H1 (cell line): ENCODE data around the gene TPRG1L. TPM values are rescaled to one million over a fixed set of nuclear protein-coding genes. Genes with fewer than 3 reads are reported as not detected.

ENCODE experiments used
- CTCF ChIA-PET: fragments of 300-600 bp; sonication (Branson Sonifier 250); formaldehyde crosslinking; loops from one replicate; lab custom pipeline; 2021; ENCODE audit not compliant: partially characterized antibody; lab: Charles Lee
- POLR2A ChIA-PET: fragments of 300-600 bp; sonication (Branson Sonifier 250); formaldehyde crosslinking; loops from one replicate; lab custom pipeline; 2021; ENCODE audit warnings: inconsistent platforms; ENCODE audit not compliant: partially characterized antibody; lab: Charles Lee
- DNase-seq, 2 experiments: peaks; one replicate each; pipeline versions ENCODE4 v3.0.0 to v3.0.0-alpha.2; 2010 to 2022; ENCODE audit warnings: low spot score in 2 of 2, low read depth in 1 of 2, mixed read lengths in 1 of 2
- FAIRE-seq: peaks from 2 replicates; lab custom pipeline; 2011; peaks lifted over from hg19 to GRCh38; lab: Jason Lieb, UNC
- H2AFZ ChIP-seq: 2 replicates; pipeline ENCODE4 v1.8.1; 2012; ENCODE audit warnings: low read length, inconsistent platforms
- H2AK5ac ChIP-seq: 2 replicates; pipeline ENCODE4 v1.6.1; 2013; ENCODE audit warnings: low read depth, low read length
- H2BK120ac ChIP-seq: replicated peaks from 2 replicates; pipeline ENCODE3; 2013; ENCODE audit warnings: low read depth, low read length, inconsistent platforms
- H2BK12ac ChIP-seq: 2 replicates; pipeline ENCODE4 v1.6.1; 2013; ENCODE audit warnings: low read depth, low read length
- H2BK15ac ChIP-seq: 2 replicates; pipeline ENCODE4 v1.6.1; 2013; ENCODE audit warnings: low read length
- H2BK20ac ChIP-seq: 2 replicates; pipeline ENCODE4 v1.6.1; 2013; ENCODE audit warnings: low read length
- H2BK5ac ChIP-seq: 2 replicates; pipeline ENCODE4 v1.6.1; 2013; ENCODE audit warnings: low read depth, low read length
- H3K14ac ChIP-seq: 2 replicates; pipeline ENCODE4 v1.6.1; 2013; ENCODE audit warnings: inconsistent platforms; ENCODE audit not compliant: insufficient read length
- H3K18ac ChIP-seq: 2 replicates; pipeline ENCODE4 v1.6.1; 2013; ENCODE audit warnings: low read length; ENCODE audit errors: extremely low read depth
- H3K23ac ChIP-seq: 2 replicates; pipeline ENCODE4 v1.6.1; 2013; ENCODE audit warnings: inconsistent platforms; ENCODE audit not compliant: insufficient read length
- H3K23me2 ChIP-seq: 2 replicates; pipeline ENCODE4 v1.6.1; 2013; ENCODE audit warnings: low read depth, low read length
- H3K27ac ChIP-seq: 2 replicates; pipeline ENCODE4 v1.6.1; 2011; ENCODE audit warnings: low read depth, low read length, inconsistent platforms
- H3K27me3 ChIP-seq, 4 experiments: replicated peaks in 1 of 4; 1 replicate in 1 of 4; 2 replicates in 3 of 4; pipeline versions ENCODE4 v1.6.1 to v1.8.1; 2011 to 2013; ENCODE audit warnings: low read length in 3 of 4, mild to moderate bottlenecking in 3 of 4, inconsistent platforms in 2 of 4, mixed read lengths in 2 of 4, moderate library complexity in 1 of 4; ENCODE audit not compliant: control insufficient read depth in 3 of 4, insufficient read depth in 3 of 4; ENCODE audit errors: extremely low read depth in 1 of 4
- H3K36me3 ChIP-seq, 4 experiments: 2 replicates each; pipeline versions ENCODE4 v1.6.1 to v1.8.1; 2011 to 2013; ENCODE audit warnings: mild to moderate bottlenecking in 4 of 4, low read length in 3 of 4, moderate library complexity in 2 of 4, control low read depth in 1 of 4, inconsistent platforms in 1 of 4; ENCODE audit not compliant: insufficient read depth in 4 of 4, control insufficient read depth in 2 of 4
- H3K4ac ChIP-seq: replicated peaks from 2 replicates; pipeline ENCODE3; 2013; ENCODE audit warnings: low read length, low read depth, mixed read lengths, inconsistent platforms; ENCODE audit not compliant: insufficient read length
- H3K4me1 ChIP-seq, 4 experiments: replicated peaks in 1 of 4; 1 replicate in 1 of 4; 2 replicates in 3 of 4; pipeline versions ENCODE4 v1.6.1 to v1.8.1; 2011 to 2013; ENCODE audit warnings: low read length in 3 of 4, inconsistent platforms in 2 of 4, mixed read lengths in 1 of 4; ENCODE audit not compliant: insufficient read depth in 4 of 4, control insufficient read depth in 3 of 4
- H3K4me2 ChIP-seq, 2 experiments: 2 replicates each; pipeline versions ENCODE4 v1.6.1 to v1.8.1; 2011 to 2013; ENCODE audit warnings: low read depth in 2 of 2, low read length in 2 of 2, control low read depth in 1 of 2, inconsistent platforms in 1 of 2, mild to moderate bottlenecking in 1 of 2; ENCODE audit not compliant: insufficient read depth in 1 of 2
- H3K4me3 ChIP-seq, 4 experiments: fragments of 200-600, 300-600 bp in 1 of 4; sonication (generic), shearing (Covaris generic), sonication (Bioruptor Twin) in 1 of 4; 2 replicates each; pipeline versions ENCODE4 v1.5.1 to v1.8.1; 2011 to 2016; ENCODE audit warnings: low read length in 4 of 4, low read depth in 3 of 4, control low read depth in 2 of 4, inconsistent platforms in 2 of 4, mild to moderate bottlenecking in 2 of 4, mixed read lengths in 1 of 4, moderate library complexity in 1 of 4; ENCODE audit not compliant: insufficient read depth in 2 of 4; ENCODE audit errors: extremely low read depth in 1 of 4
- H3K56ac ChIP-seq: replicated peaks from 2 replicates; pipeline ENCODE3; 2013; ENCODE audit warnings: low read depth, mild to moderate bottlenecking, mixed read lengths, low read length, inconsistent platforms; ENCODE audit not compliant: insufficient read length
- H3K79me1 ChIP-seq: 2 replicates; pipeline ENCODE4 v1.6.1; 2013; ENCODE audit warnings: low read depth, low read length, control low read depth
- H3K79me2 ChIP-seq, 2 experiments: 2 replicates each; pipeline versions ENCODE4 v1.6.1 to v1.8.1; 2012 to 2013; ENCODE audit warnings: low read length in 2 of 2, mild to moderate bottlenecking in 2 of 2, inconsistent platforms in 1 of 2; ENCODE audit not compliant: insufficient read depth in 2 of 2, control insufficient read depth in 1 of 2
- H3K9ac ChIP-seq, 4 experiments: replicated peaks in 1 of 4; 1 replicate in 1 of 4; 2 replicates in 3 of 4; pipeline versions ENCODE4 v1.6.1 to v1.8.1; 2011 to 2013; ENCODE audit warnings: low read depth in 3 of 4, low read length in 3 of 4, control low read depth in 2 of 4, mild to moderate bottlenecking in 2 of 4, moderate library complexity in 2 of 4, inconsistent platforms in 1 of 4; ENCODE audit errors: extremely low read depth in 1 of 4
- H3K9me3 ChIP-seq, 2 experiments: 2 replicates each; pipeline versions ENCODE4 v1.6.1 to v1.8.1; 2012 to 2013; ENCODE audit warnings: mild to moderate bottlenecking in 2 of 2, moderate library complexity in 2 of 2, control low read depth in 1 of 2, inconsistent platforms in 1 of 2, low read depth in 1 of 2, low read length in 1 of 2, mixed read lengths in 1 of 2; ENCODE audit not compliant: insufficient read depth in 2 of 2
- H4K20me1 ChIP-seq, 2 experiments: replicated peaks in 1 of 2; 2 replicates each; pipeline versions ENCODE3 to v1.8.1; 2011 to 2013; ENCODE audit warnings: inconsistent platforms in 2 of 2, low read length in 2 of 2, mild to moderate bottlenecking in 1 of 2; ENCODE audit not compliant: insufficient read depth in 2 of 2, control insufficient read depth in 1 of 2
- H4K5ac ChIP-seq: 2 replicates; pipeline ENCODE4 v1.6.1; 2013; ENCODE audit warnings: low read length, low read depth, mixed read lengths, inconsistent platforms; ENCODE audit not compliant: insufficient read length
- H4K8ac ChIP-seq: 2 replicates; pipeline ENCODE4 v1.8.0; 2013; ENCODE audit warnings: mild to moderate bottlenecking, moderate library complexity, low read length, inconsistent platforms; ENCODE audit not compliant: insufficient read depth; ENCODE audit errors: extremely low read depth
- H4K91ac ChIP-seq: replicated peaks from 2 replicates; pipeline ENCODE3; 2013; ENCODE audit warnings: low read length, mixed read lengths, inconsistent platforms; ENCODE audit not compliant: insufficient read length
- ATF2 ChIP-seq: IDR thresholded peaks from 2 replicates; pipeline ENCODE4 v1.6.1; 2012; ENCODE audit warnings: low read length, inconsistent platforms
- BRCA1 ChIP-seq: IDR thresholded peaks from 2 replicates; pipeline ENCODE4 v1.6.1; 2012; ENCODE audit warnings: low read depth, low read length, improper control_type of control experiment
- CREB1 ChIP-seq: IDR thresholded peaks from 2 replicates; pipeline ENCODE4 v1.6.1; 2012; ENCODE audit warnings: inconsistent platforms
- EGR1 ChIP-seq: IDR thresholded peaks from 2 replicates; pipeline ENCODE4 v1.6.1; 2011; ENCODE audit warnings: low read depth, low read length, borderline replicate concordance
- GABPA ChIP-seq: IDR thresholded peaks from 2 replicates; pipeline ENCODE4 v1.6.1; 2011; ENCODE audit warnings: mild to moderate bottlenecking, low read length, moderate library complexity, borderline replicate concordance; ENCODE audit not compliant: insufficient read depth
- KDM4A ChIP-seq: IDR thresholded peaks from one replicate; pipeline ENCODE4 v1.7.1; 2012; ENCODE audit warnings: low read depth, mild to moderate bottlenecking, moderate library complexity, low read length, inconsistent platforms; ENCODE audit not compliant: severe bottlenecking
- MAFK ChIP-seq: IDR thresholded peaks from 2 replicates; pipeline ENCODE4 v1.6.1; 2012; ENCODE audit warnings: low read depth, mild to moderate bottlenecking, improper control_type of control experiment, low read length
- PHF8 ChIP-seq: fragments of 200-600 bp; sonication (generic); conservative IDR thresholded peaks from 2 replicates; pipeline ENCODE4 v1.7.1; 2012; ENCODE audit warnings: low read depth, mild to moderate bottlenecking, inconsistent platforms, low read length, moderate library complexity
- RBBP5 ChIP-seq: IDR thresholded peaks from 2 replicates; pipeline ENCODE4 v1.7.1; 2012; ENCODE audit warnings: low read depth, mild to moderate bottlenecking, inconsistent platforms, low read length, moderate library complexity, borderline replicate concordance
- SIN3A ChIP-seq, 2 experiments: IDR thresholded peaks in 1 of 2; conservative IDR thresholded peaks in 1 of 2; 2 replicates each; pipeline ENCODE4 v1.6.1; 2011 to 2012; ENCODE audit warnings: low read length in 2 of 2, improper control_type of control experiment in 1 of 2, low read depth in 1 of 2, mild to moderate bottlenecking in 1 of 2
- TCF12 ChIP-seq: IDR thresholded peaks from 2 replicates; pipeline ENCODE4 v1.6.1; 2011; ENCODE audit warnings: low read depth, mild to moderate bottlenecking, low read length
- WGBS, 2 experiments: shearing (Covaris generic) in 1 of 2; methylation state at CpG; one replicate each; pipeline versions ENCODE4 v1.1.6 to v1.1.7; 2013 to 2015; ENCODE audit warnings: low lambda C conversion rate in 2 of 2, mixed read lengths in 2 of 2, inconsistent platforms in 1 of 2, low coverage in 1 of 2, missing lambda C conversion rate in 1 of 2; ENCODE audit not compliant: insufficient replicate concordance in 2 of 2, insufficient coverage in 1 of 2, insufficient read length in 1 of 2; ENCODE audit errors: extremely low coverage in 1 of 2, missing lambda C conversion rate in 1 of 2; 5-methylcytosine and 5-hydroxymethylcytosine counted together
- polyA plus RNA-seq, 7 experiments: library from polyadenylated mRNA; depleted of rRNA in 3 of 7; stranded (reverse) in 5 of 7; unstranded in 2 of 7; fragments of >200 nt in 5 of 7; fragments of 200-250 nt in 2 of 7; gene quantifications; 1 replicate in 5 of 7; 2 replicates in 1 of 7; 4 replicates in 1 of 7; pipeline versions ENCODE4 v1.2.1 to v1.2.3, GENCODE V29; 2011 to 2013; ENCODE audit warnings: missing spikeins in 2 of 7, mixed read lengths in 2 of 7
- total RNA-seq: library from RNA; stranded (reverse); fragmentation: NEBNext Ultra II Directional; extraction: Animal tissue kit (Norgen Biotek cat#: 25700); gene quantifications from 2 replicates; pipeline ENCODE4 v1.2.1, GENCODE V29; 2021

Gene TPRG1L
- total and polyA plus RNA-seq, 2 of the 8 experiments (the other 6 are each of a cell fraction or from before 2014, with no cell fraction given), result 21.7 to 22.3 TPM

- no peak overlapping the region for H3K9ac ChIP-seq
- H4K20me1 ChIP-seq, result no peaks in the 10 kb centered on the region
- H3K36me3 ChIP-seq, result no peaks in the 10 kb centered on the region
- no peak overlapping the region for H2BK12ac ChIP-seq
- no peak for DNase-seq
- 87% methylated on average over 2 of the region's 2 CpGs; no CpG with 5 or more reads in 1 of the 2 experiments for WGBS, 2 experiments
- H3K4me1 ChIP-seq, result peaks cover 0 to 9% (median 3%) of the 10 kb centered on the region in 4 experiments; a peak in 3 of 7 replicates
- H2AFZ ChIP-seq, result no peak overlapping the region
- H3K4ac ChIP-seq, result no peak overlapping the region
- H3K9me3 ChIP-seq, result no peaks in the 10 kb centered on the region
- no peaks in the 10 kb centered on the region for H3K23me2 ChIP-seq
- no peak overlapping the region for H3K27ac ChIP-seq
- H3K18ac ChIP-seq, result no peak overlapping the region
- no peak overlapping the region for H3K4me3 ChIP-seq
- H3K79me2 ChIP-seq, result no peaks in the 10 kb centered on the region
- no peak overlapping the region for H3K4me2 ChIP-seq
- H3K27me3 ChIP-seq, result peaks cover 2 to 19% (median 11%) of the 10 kb centered on the region in 4 experiments; a peak in 6 of 7 replicates
- POLR2A ChIA-PET, result no interaction called here
- no peak overlapping the region for H4K5ac ChIP-seq
- H3K14ac ChIP-seq, result no peak overlapping the region
- H4K8ac ChIP-seq, result no peak overlapping the region
- no peak overlapping the region for H2BK5ac ChIP-seq
- CTCF ChIA-PET, result no interaction called here
- H2AK5ac ChIP-seq, result no peak overlapping the region
- no peak overlapping the region for H3K56ac ChIP-seq
- no peak for FAIRE-seq
- H4K91ac ChIP-seq, result no peak overlapping the region
- H3K23ac ChIP-seq, result no peak overlapping the region
- H2BK20ac ChIP-seq, result no peak overlapping the region
- H2BK15ac ChIP-seq, result no peak overlapping the region
- no peak overlapping the region for H2BK120ac ChIP-seq
- TF ChIP-seq PHF8, result no peak
- no peak for TF ChIP-seq GABPA
- no peak for TF ChIP-seq EGR1
- no peak for TF ChIP-seq MAFK
- no peak for TF ChIP-seq CREB1
- no peak for TF ChIP-seq RBBP5
- no peak for TF ChIP-seq KDM4A
- no peak for TF ChIP-seq SIN3A (conservative IDR thresholded peaks at IDR 0.05 in 1 of 2, IDR thresholded peaks at IDR 0.05 in 1 of 2; ENCODE audit: low read depth in 1 of 2, low read length in 2 of 2)
- TF ChIP-seq TCF12, result no peak
- no peak for TF ChIP-seq BRCA1
- no peak for TF ChIP-seq ATF2
- TF ChIP-seq, all 59 proteins: peak for 0
- H3K79me1 ChIP-seq, result no peaks in the 10 kb centered on the region
Observed at GRCh38 chr1:3660704-3661103, 35.9 kb downstream of the TPRG1L start.
